ENCODE data around the gene GAL3ST1.

GAL3ST1 gene

GRCh38 chr22:30531651-30532608 lies 42.5 kb downstream of the GAL3ST1 start:
- DNase-seq (ENCODE audit: low read depth) = no peak

DNA sequence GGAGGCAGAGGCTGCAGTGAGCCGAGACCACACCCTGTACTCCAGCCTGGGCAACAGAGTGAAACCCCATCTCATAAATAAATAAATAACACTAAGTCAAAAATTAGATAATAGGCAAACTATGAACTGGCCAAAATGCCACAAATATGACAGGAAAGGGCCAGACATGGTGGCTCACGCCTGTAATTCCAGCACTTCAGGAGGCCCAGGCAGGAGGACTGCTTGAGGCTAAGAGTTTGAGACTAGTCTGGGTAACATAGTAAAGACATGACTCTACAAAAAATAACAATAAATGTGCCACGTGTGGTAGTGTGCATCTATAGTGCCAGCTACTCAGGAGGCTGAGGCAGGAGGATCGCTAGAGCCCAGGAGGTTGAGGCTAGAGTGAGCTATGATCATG lies 47.8 kb downstream of the GAL3ST1 start:
- no peak for DNase-seq (ENCODE audit: low read depth)

DNA sequence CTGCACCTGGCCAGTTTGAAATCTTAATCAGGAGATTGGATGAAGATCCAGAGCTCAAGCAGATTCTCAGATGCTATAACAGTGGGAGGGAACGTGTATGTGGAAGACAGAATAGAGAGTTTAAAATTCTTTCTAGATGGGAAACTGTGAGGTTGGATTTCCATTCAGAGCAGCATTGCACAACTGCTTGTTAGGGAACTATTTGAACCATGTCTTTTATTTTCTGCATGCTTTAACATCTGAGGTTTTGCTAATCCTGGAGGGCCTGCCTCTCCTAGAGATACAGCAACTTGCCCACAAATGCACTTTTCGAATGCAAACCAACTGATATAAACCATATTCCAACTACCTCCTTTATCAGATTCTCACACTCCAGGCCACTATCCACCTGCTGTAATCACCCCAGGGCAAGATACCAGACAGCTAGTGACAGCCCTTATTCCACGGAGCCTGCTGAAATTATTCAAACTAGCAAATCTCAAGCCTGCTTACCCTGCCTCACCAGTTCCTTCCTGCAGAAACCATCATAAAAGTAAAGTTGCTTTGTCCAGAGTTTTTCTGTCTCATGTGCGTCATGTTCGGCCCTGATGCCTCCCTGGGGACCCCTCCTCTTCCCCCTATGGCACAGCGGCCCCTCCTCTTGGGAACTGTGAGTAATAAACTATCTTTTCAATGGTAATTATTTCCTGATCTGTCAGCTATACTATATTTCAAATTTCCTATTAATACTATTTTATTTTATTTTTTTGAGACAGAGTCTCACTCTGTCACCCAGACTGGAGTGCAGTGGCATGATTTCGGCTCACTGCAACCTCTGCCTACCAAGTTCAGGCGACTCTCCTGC lies 50.6 kb downstream of the GAL3ST1 start:
- DNase-seq (ENCODE audit: low read depth) = peak; percentile 43

- no peak for DNase-seq (ENCODE audit: low read depth)
Measured at GRCh38 chr22:30521368-30522156, 52.9 kb downstream of the GAL3ST1 start.

DNA sequence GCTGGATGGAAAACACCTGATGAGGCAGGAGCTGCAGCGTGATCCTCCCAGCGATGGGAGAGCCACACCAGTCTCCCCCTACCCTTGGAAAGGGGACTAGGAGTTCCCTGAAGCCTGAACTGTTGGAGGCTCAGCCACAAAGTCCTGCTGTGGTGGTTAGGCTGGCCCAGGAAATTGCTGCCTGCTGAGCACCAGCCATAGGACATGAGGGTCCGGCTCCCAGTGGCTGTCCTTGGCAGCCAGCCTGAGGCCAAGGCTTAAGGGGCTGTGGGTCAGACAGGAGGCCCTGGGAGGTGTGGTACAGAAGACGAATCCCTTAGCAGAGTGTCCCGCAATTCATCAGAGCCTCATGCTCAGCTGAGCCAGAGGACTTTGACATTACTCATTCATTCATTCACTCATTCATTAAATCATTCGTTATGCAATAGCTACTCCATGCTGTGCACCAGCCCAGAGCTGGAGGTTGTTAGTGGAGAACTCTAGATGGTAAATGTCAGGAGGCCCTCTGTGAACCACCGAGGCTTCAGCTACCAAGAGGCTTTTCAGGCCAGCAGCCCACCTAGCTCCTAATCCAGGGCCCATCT lies 54.5 kb downstream of the GAL3ST1 start:
- DNase-seq (ENCODE audit: low read depth) = no peak

DNA sequence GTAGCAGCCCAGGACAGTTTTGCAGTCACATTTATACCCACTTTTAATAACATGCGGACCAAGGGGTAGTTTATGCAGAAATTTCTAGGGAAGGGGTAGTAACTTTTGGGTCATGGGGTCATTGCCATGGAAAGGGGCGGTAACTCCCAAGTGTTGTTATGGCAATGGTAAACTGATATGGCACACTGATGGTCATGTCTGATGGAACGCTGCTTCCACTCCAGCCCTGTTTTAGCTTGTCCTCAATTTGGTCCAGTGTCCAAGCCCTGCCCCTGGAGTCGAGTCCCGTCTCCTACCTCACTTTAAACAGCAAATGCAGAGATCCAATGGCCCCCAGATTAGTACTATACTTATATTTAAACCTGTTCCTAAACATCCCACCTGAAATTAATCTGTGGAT lies 57.7 kb downstream of the GAL3ST1 start:
- no peak for DNase-seq (ENCODE audit: low read depth)

DNA sequence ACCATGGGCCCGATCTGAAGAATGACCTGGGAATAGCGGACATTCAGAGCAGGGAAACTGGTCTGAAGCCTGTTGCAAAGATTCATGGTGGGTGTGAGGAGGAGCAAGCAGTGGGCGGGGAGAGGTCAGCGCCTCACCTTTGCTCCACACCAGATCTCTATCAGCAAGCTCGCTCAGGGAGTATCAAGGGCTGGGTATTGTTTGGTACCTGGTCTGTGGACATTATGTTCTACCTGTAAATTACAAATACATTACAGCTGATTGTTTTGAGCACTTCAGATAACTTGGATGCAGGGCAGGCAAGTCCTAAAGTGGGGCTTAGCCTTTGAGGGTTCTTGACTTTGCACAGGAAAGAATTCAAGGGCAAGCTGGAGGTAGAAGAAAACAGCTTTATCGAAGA lies 58.2 kb downstream of the GAL3ST1 start:
- no peak for DNase-seq (ENCODE audit: low read depth)

GRCh38 chr22:30514252-30514651 lies 60.2 kb downstream of the GAL3ST1 start:
- no peak for DNase-seq (ENCODE audit: low read depth)

DNA sequence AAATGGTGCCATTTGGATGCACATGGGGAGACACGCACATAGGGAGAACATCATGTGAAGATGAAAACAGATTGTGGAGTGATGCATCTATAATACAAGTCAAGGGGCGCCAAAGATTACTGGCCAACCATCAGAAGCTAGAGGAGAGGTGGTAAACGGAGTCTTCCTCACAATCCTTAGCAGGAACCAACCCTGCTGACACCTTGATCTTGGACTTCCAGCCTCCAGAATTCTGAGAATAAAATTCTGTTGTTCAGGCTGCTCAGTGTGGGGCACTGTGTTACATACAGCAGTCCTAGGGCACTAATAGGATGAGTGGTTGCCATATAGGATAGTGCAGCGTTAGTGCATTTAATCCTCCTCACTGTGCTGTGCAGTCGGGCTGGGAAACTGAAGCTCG lies 61.0 kb downstream of the GAL3ST1 start:
- no peak for DNase-seq (ENCODE audit: low read depth)

DNA sequence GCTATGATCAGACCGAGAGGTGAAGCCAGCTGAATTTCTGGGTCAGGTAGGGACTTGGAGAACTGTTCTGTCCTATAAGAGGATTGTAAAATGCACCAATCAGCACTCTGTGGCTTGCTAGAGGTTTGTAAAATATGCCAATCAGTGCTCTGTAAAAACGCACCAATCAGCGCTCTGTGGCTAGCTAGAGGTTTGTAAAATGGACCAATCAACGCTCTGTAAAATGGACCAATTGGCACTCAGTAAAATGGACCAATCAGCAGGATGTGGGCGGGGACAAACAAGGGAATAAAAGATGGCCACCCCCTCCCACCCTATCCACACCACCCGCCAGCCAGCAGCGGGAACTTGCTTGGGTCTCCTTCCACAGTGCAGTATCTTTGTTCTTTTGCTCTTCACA lies 62.6 kb downstream of the GAL3ST1 start:
- DNase-seq (ENCODE audit: low read depth) = no peak

DNA sequence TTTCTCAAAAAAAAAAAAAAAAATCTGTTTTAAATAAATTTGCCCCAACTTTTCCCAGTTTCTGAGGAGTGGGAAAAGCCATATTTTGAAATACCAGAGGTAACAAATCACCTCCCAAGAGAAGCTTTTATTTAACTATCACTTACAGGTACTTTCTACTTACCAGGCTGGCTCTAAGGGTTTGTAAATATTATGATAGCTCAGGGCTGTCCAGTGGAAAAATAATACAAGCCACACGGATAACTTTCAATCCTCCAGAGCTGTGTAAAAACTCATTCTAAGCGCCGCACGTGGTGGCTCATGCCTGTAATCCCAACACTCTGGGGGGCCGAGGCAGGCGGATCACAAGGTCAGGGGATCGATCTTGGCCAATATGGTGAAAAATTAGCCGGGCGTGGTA lies 63.4 kb downstream of the GAL3ST1 start:
- DNase-seq (ENCODE audit: low read depth) = no peak

GRCh38 chr22:30508216-30508615 lies 66.2 kb downstream of the GAL3ST1 start:
- no peak for DNase-seq (ENCODE audit: low read depth)

GRCh38 chr22:30507670-30508069 lies 66.8 kb downstream of the GAL3ST1 start:
- DNase-seq (ENCODE audit: low read depth) = no peak

DNA sequence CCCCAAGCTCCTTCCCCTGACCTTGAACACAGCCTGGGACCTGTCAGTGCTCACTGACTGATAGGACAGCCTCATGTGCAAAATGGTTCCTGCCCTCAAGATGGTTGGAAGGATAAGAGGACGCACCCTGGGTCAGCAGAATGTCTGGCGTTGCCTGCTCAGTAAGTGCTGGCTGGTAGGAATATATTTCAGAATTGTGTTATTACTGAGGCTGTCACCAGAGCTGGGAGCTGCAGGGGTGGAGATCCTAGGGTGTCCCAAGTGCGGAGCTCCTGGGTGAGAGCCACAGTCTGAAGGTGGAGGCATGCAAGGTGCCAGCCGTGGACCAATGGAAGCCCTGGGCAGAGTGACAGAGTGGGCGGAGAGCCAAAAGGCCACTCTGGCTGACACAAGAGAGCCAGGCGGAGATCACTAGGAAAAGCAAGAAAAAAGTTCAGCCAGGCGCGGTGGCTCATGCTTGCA lies 67.9 kb downstream of the GAL3ST1 start:
- no peak for DNase-seq (ENCODE audit: low read depth)
